ENCODE measurements around the gene GLS.

GLS gene

GRCh38 chr2:191013682-191013931, 133.0 kb downstream of the GLS start:
- no peak for DNase-seq (ENCODE audit: low read depth in 2 of 2)

- peak; percentile 88 to 96 for DNase-seq (ENCODE audit: low read depth in 2 of 2)
Observed at GRCh38 chr2:191013932-191014652, 133.5 kb downstream of the GLS start, which contains the start of gene STAT1. Gene STAT1 (minus strand): TSS chr2:191014171. CDS start chr2:191010003, 4,168 bp downstream.

GRCh38 chr2:191014653-191015020, 134.0 kb downstream of the GLS start:
- DNase-seq (ENCODE audit: low read depth in 2 of 2), result no peak
